Neural cell (in vitro differentiated cells): Measurements from ENCODE around the gene KCTD21. TPM values are rescaled to one million over a fixed set of nuclear protein-coding genes. Genes with fewer than 3 reads are reported as not detected.

Experiments
- H2AFZ ChIP-seq: fragments of 200-600, 300-800 bp; sonication (generic), shearing (Covaris generic); 2 replicates; pipeline ENCODE4 v1.6.0; 2014; ENCODE audit warnings: low read depth, mild to moderate bottlenecking, antibody characterized with exemption, low read length, moderate library complexity
- H3F3A ChIP-seq: fragments of 200-600 bp; shearing (Covaris generic); 2 replicates; pipeline ENCODE4 v1.6.1; 2016; ENCODE audit warnings: mild to moderate bottlenecking, moderate library complexity, mixed read lengths, antibody characterized with exemption, low read length; ENCODE audit not compliant: insufficient read depth, poor library complexity, severe bottlenecking
- H3K27ac ChIP-seq: fragments of 200-600, 300-800 bp; sonication (generic), shearing (Covaris generic); 2 replicates; pipeline ENCODE4 v1.5.1; 2014; ENCODE audit warnings: mild to moderate bottlenecking, low read length, moderate library complexity
- H3K27me3 ChIP-seq: fragments of 300-800, 200-600 bp; sonication (generic), shearing (Covaris generic); 2 replicates; pipeline ENCODE4 v1.6.0; 2014; ENCODE audit warnings: mild to moderate bottlenecking, low read depth, low read length, moderate library complexity; ENCODE audit not compliant: insufficient read depth
- H3K36me3 ChIP-seq: fragments of 300-800, 200-600 bp; sonication (generic), shearing (Covaris generic); 2 replicates; pipeline ENCODE4 v1.5.1; 2014; ENCODE audit warnings: mild to moderate bottlenecking, antibody characterized with exemption, low read length, moderate library complexity; ENCODE audit not compliant: insufficient read depth
- H3K4me2 ChIP-seq: fragments of 300-800, 200-600 bp; sonication (generic), shearing (Covaris generic); 2 replicates; pipeline ENCODE4 v1.6.0; 2014; ENCODE audit warnings: mild to moderate bottlenecking, low read length
- H3K4me3 ChIP-seq: fragments of 300-800, 200-600 bp; sonication (generic), shearing (Covaris generic); 2 replicates; pipeline ENCODE4 v1.5.1; 2014; ENCODE audit warnings: mild to moderate bottlenecking, low read length, moderate library complexity
- H3K79me2 ChIP-seq: fragments of 200-600 bp; shearing (Covaris generic); replicated peaks from 2 replicates; pipeline ENCODE4 v1.6.0; 2014; ENCODE audit warnings: mild to moderate bottlenecking, low read length, moderate library complexity; ENCODE audit not compliant: insufficient read depth
- H3K9ac ChIP-seq: fragments of 300-800, 200-600 bp; sonication (generic), shearing (Covaris generic); 2 replicates; pipeline ENCODE4 v1.6.1; 2016; ENCODE audit warnings: mild to moderate bottlenecking, low read length, mixed read lengths
- H3K9me2 ChIP-seq: fragments of 200-600 bp; shearing (Covaris generic); 2 replicates; pipeline ENCODE4 v1.6.1; 2016; ENCODE audit warnings: mild to moderate bottlenecking, low read length, mixed read lengths; ENCODE audit not compliant: insufficient read depth
- H3K9me3 ChIP-seq: fragments of 200-600, 300-800 bp; sonication (generic), shearing (Covaris generic); 2 replicates; pipeline ENCODE4 v1.6.1; 2016; ENCODE audit warnings: mild to moderate bottlenecking, mixed run types, low read length, moderate library complexity, mixed read lengths
- H4K20me1 ChIP-seq: fragments of 200-600 bp; shearing (Covaris generic); 2 replicates; pipeline ENCODE4 v1.6.1; 2016; ENCODE audit warnings: mild to moderate bottlenecking, mixed run types; ENCODE audit not compliant: insufficient read depth
- CTCF ChIP-seq: fragments of 450-650 bp; IDR thresholded peaks from 2 replicates; pipeline ENCODE4 v1.5.1; 2014; ENCODE audit warnings: antibody characterized with exemption, mild to moderate bottlenecking, moderate library complexity; ENCODE audit not compliant: poor library complexity, severe bottlenecking
- EP300 ChIP-seq: fragments of 450-650 bp; conservative IDR thresholded peaks from 2 replicates; pipeline ENCODE4 v1.6.1; 2014; ENCODE audit warnings: antibody characterized with exemption, mild to moderate bottlenecking, moderate library complexity; ENCODE audit not compliant: poor library complexity, severe bottlenecking
- EZH2 ChIP-seq: fragments of 200-600, 300-800 bp; shearing (Covaris generic), sonication (generic); IDR thresholded peaks from 2 replicates; pipeline ENCODE4 v1.6.1; 2014; ENCODE audit warnings: antibody characterized with exemption, low read length, borderline replicate concordance, mild to moderate bottlenecking; ENCODE audit not compliant: insufficient read depth, poor library complexity, severe bottlenecking
- POLR2AphosphoS5 ChIP-seq: IDR thresholded peaks from 2 replicates; pipeline ENCODE4 v1.6.1; 2012
- RAD21 ChIP-seq: fragments of 450-650 bp; conservative IDR thresholded peaks from 2 replicates; pipeline ENCODE4 v1.6.1; 2014; ENCODE audit warnings: antibody characterized with exemption, mild to moderate bottlenecking, moderate library complexity
- REST ChIP-seq: IDR thresholded peaks from 2 replicates; pipeline ENCODE4 v1.6.1; 2012; ENCODE audit warnings: borderline replicate concordance
- SMC3 ChIP-seq: fragments of 450-650 bp; conservative IDR thresholded peaks from 2 replicates; pipeline ENCODE4 v1.6.1; 2014; ENCODE audit warnings: antibody characterized with exemption, mild to moderate bottlenecking, moderate library complexity; ENCODE audit not compliant: poor library complexity
- TAF1 ChIP-seq: IDR thresholded peaks from 2 replicates; pipeline ENCODE4 v1.6.1; 2012; ENCODE audit warnings: low read depth
- polyA plus RNA-seq: library from polyadenylated mRNA; depleted of rRNA; stranded (reverse); fragments of >200 nt; gene quantifications from 2 replicates; pipeline ENCODE4 v1.2.3, GENCODE V29; 2014

KCTD21 gene
- polyA plus RNA-seq, 1 donor from 2014 or later = 1.4 TPM

- H3K9me3 ChIP-seq = no peaks in the 10 kb centered on the region
- H3K4me2 ChIP-seq = peak overlapping the region; percentile 78
- no peaks in the 10 kb centered on the region for H3F3A ChIP-seq
- no peak for TF ChIP-seq EZH2
- TF ChIP-seq TAF1 = no peak
- H3K9ac ChIP-seq = peak overlapping the region; percentile 66
- no peaks in the 10 kb centered on the region for H3K27me3 ChIP-seq
- peak overlapping the region; percentile 76 for H3K4me3 ChIP-seq
- H3K9me2 ChIP-seq = no peaks in the 10 kb centered on the region
- H3K36me3 ChIP-seq = no peaks in the 10 kb centered on the region
- H3K79me2 ChIP-seq = peaks cover 14% of the 10 kb centered on the region
- H4K20me1 ChIP-seq = no peaks in the 10 kb centered on the region
- H2AFZ ChIP-seq = no peak overlapping the region
- no peak overlapping the region for H3K27ac ChIP-seq
Measured at GRCh38 chr11:78189851-78190250, 1.4 kb upstream of the KCTD21 start.

- Histone ChIP-seq H3K27ac (no peak overlapping the region), H3K4me3 (peak overlapping the region; percentile 76), H4K20me1 (no peaks in the 10 kb centered on the region), H3K9me3 (no peaks in the 10 kb centered on the region), H3K36me3 (no peaks in the 10 kb centered on the region), H3K79me2 (peaks cover 14% of the 10 kb centered on the region), H3K9me2 (no peaks in the 10 kb centered on the region), H3K4me2 (peak overlapping the region; percentile 78), H2AFZ (peak overlapping the region; percentile 68), H3F3A (no peaks in the 10 kb centered on the region), H3K9ac (peak overlapping the region; percentile 66), H3K27me3 (no peaks in the 10 kb centered on the region)
- TF ChIP-seq REST (no peak), SMC3 (no peak), CTCF (no peak), EZH2 (no peak), EP300 (no peak), RAD21 (no peak), TAF1 (no peak), POLR2AphosphoS5 (no peak)
Measured at GRCh38 chr11:78189174-78189724, 823 bp upstream of the KCTD21 start.
